SU-DHL-6 (cell line): Measurements from ENCODE around the gene SIK3.

ENCODE experiments used
- H2AFZ ChIP-seq: fragments of 200-600 bp; sonication (generic); 2 replicates; pipeline ENCODE4 v1.6.1; 2014; ENCODE audit warnings: low read depth, mild to moderate bottlenecking, moderate library complexity, mixed read lengths, antibody characterized with exemption, low read length; ENCODE audit not compliant: severe bottlenecking
- H3F3A ChIP-seq: fragments of 200-600 bp; shearing (Covaris generic); 2 replicates; pipeline ENCODE4 v1.6.0; 2016; ENCODE audit warnings: antibody characterized with exemption, mild to moderate bottlenecking; ENCODE audit not compliant: insufficient read depth
- H3K27ac ChIP-seq: fragments of 200-600 bp; sonication (generic); 2 replicates; pipeline ENCODE4 v1.5.1; 2016; ENCODE audit warnings: low read depth, mild to moderate bottlenecking, low read length, moderate library complexity, mixed read lengths
- H3K27me3 ChIP-seq: fragments of 200-600 bp; sonication (generic), shearing (Covaris generic); 2 replicates; pipeline ENCODE4 v1.6.0; 2014; ENCODE audit warnings: mild to moderate bottlenecking, low read length
- H3K36me3 ChIP-seq: fragments of 200-600 bp; sonication (generic); 2 replicates; pipeline ENCODE4 v1.6.1; 2014; ENCODE audit warnings: mild to moderate bottlenecking, low read length, mixed read lengths
- H3K4me2 ChIP-seq: fragments of 300-600, 200-600 bp; shearing (Covaris generic), sonication (generic); 2 replicates; pipeline ENCODE4 v1.6.0; 2014; ENCODE audit warnings: low read length, low read depth, mild to moderate bottlenecking; ENCODE audit not compliant: poor library complexity, severe bottlenecking
- H3K4me3 ChIP-seq: fragments of 200-600 bp; sonication (generic); 2 replicates; pipeline ENCODE4 v1.5.1; 2014; ENCODE audit warnings: antibody characterized with exemption, low read length, mild to moderate bottlenecking, mixed read lengths; ENCODE audit not compliant: insufficient read depth, poor library complexity, severe bottlenecking
- H3K79me2 ChIP-seq: fragments of 200-600 bp; sonication (generic); 2 replicates; pipeline ENCODE4 v1.6.1; 2014; ENCODE audit warnings: mild to moderate bottlenecking, low read length, moderate library complexity; ENCODE audit not compliant: insufficient read depth
- H3K9ac ChIP-seq: fragments of 200-600 bp; sonication (generic); 2 replicates; pipeline ENCODE4 v1.7.0; 2014; ENCODE audit warnings: mild to moderate bottlenecking, low read length
- H3K9me2 ChIP-seq: fragments of 200-600 bp; sonication (generic); replicated peaks from 2 replicates; pipeline ENCODE4 v1.6.1; 2014; ENCODE audit warnings: low read length; ENCODE audit not compliant: insufficient read depth
- H3K9me3 ChIP-seq: fragments of 200-600 bp; sonication (generic); 2 replicates; pipeline ENCODE4 v1.6.1; 2014; ENCODE audit warnings: low read length, mixed read lengths; ENCODE audit not compliant: insufficient read depth
- H4K20me1 ChIP-seq: fragments of 200-600 bp; sonication (generic); 2 replicates; pipeline ENCODE4 v1.6.1; 2014; ENCODE audit warnings: low read depth, mild to moderate bottlenecking, antibody characterized with exemption, low read length, moderate library complexity, mixed read lengths
- EZH2phosphoT487 ChIP-seq: fragments of 200-600 bp; sonication (generic), shearing (Covaris generic); conservative IDR thresholded peaks from 2 replicates; pipeline ENCODE4 v1.6.1; 2018; ENCODE audit warnings: mild to moderate bottlenecking, antibody characterized with exemption, low read length, moderate library complexity, mixed read lengths
- TF ChIP-seq, protein P1 (sequence below): fragments of 200-600 bp; sonication (generic); IDR thresholded peaks from one replicate; pipeline ENCODE4 v1.5.1; 2017; ENCODE audit warnings: antibody characterized with exemption, mild to moderate bottlenecking, low read length, moderate library complexity; ENCODE audit not compliant: insufficient read depth, poor library complexity, severe bottlenecking

SIK3 gene

DNA sequence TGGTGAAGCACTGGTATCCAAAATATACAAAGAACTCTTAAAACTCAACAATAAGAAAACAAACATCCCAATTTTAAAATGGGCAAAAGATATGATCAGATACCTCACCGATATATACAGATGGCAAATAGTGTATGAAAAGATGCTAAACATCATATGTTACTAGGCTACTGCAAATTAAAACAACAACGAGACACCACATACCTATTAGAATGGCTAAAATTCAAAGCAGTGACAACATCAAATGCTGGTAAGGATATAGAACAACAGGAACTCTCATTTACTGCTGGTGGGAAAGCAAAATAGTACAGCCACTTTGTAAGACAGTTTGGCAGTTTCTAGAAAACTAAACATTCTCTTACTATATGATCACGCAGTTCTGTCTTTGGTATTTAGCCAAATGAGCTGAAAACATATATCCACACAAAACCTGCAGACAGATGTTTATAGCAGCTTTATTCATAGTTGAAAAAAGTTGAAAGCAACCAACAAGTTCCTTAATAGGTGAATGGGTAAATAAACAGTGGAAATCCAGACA lies 38.5 kb downstream of the SIK3 start:
- Histone ChIP-seq H3K4me3 (no peak overlapping the region), H3K27ac (no peak overlapping the region), H3K4me2 (no peak overlapping the region), H3K79me2 (peaks cover 14% of the 10 kb centered on the region; the same call in 1 of the 2 replicates), H3F3A (no peaks in the 10 kb centered on the region), H4K20me1 (0 out of 2 replicates have a peak, but pooled peaks cover 3% of the 10 kb centered on the region), H3K9me2 (no peaks in the 10 kb centered on the region), H3K27me3 (no peaks in the 10 kb centered on the region), H2AFZ (no peak overlapping the region), H3K9me3 (no peaks in the 10 kb centered on the region), H3K9ac (no peak overlapping the region), H3K36me3 (no peaks in the 10 kb centered on the region)
- TF ChIP-seq, protein P1, sequence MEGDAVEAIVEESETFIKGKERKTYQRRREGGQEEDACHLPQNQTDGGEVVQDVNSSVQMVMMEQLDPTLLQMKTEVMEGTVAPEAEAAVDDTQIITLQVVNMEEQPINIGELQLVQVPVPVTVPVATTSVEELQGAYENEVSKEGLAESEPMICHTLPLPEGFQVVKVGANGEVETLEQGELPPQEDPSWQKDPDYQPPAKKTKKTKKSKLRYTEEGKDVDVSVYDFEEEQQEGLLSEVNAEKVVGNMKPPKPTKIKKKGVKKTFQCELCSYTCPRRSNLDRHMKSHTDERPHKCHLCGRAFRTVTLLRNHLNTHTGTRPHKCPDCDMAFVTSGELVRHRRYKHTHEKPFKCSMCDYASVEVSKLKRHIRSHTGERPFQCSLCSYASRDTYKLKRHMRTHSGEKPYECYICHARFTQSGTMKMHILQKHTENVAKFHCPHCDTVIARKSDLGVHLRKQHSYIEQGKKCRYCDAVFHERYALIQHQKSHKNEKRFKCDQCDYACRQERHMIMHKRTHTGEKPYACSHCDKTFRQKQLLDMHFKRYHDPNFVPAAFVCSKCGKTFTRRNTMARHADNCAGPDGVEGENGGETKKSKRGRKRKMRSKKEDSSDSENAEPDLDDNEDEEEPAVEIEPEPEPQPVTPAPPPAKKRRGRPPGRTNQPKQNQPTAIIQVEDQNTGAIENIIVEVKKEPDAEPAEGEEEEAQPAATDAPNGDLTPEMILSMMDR, result no peak
- no peak for TF ChIP-seq EZH2phosphoT487

DNA sequence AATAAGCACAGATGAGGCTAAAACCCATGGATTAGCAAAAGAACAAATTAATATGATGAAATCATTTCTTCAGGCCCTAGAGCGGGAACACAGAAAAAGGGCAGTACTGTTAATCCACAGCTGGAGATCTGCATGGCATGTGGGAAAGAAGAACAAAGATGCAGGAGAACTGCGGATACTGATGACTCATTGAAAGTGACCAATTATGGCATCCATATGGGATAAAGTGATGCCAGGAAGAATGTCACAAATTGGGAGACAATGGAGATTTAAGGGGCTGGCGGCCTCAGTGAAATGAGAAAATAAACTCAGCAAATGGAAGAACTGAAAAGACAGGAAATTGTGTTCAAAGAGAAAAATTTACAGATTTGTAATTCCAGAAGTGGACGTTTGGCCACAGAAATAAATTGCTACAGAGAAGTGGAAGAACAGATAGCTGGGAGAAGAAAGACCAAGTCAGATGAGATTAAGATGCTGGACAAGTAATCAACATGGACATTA lies 39.4 kb downstream of the SIK3 start:
- Histone ChIP-seq H3K79me2 (peaks cover 14% of the 10 kb centered on the region; the same call in 1 of the 2 replicates), H2AFZ (no peak overlapping the region), H3K4me3 (no peak overlapping the region), H3K9me2 (no peaks in the 10 kb centered on the region), H3K9me3 (no peaks in the 10 kb centered on the region), H3F3A (no peaks in the 10 kb centered on the region), H3K9ac (no peak overlapping the region), H3K4me2 (no peak overlapping the region), H3K27me3 (no peaks in the 10 kb centered on the region), H3K36me3 (no peaks in the 10 kb centered on the region), H3K27ac (no peak overlapping the region), H4K20me1 (0 out of 2 replicates have a peak, but pooled peaks cover 3% of the 10 kb centered on the region)
- TF ChIP-seq EZH2phosphoT487, result no peak
- TF ChIP-seq, protein P1, result no peak

DNA sequence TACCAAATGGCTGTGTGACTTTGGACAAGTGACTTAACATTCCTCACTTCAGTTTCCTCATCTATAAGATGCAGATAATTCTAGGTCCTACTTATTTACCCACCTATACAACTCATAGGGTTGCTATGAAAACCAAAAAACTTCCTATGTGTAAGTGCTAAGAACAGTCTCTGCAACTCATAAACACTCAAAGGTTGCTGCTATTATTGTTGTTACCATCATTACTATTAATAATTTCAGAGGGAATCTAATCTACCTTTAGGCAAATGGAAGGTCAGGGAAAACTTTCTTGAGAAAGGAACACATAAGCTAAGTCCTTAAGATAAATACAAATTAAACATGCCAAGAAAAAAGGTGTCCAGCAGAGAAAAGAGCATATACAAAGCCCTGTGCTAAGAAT lies 40.5 kb downstream of the SIK3 start:
- no peak overlapping the region for H3K9ac ChIP-seq
- TF ChIP-seq, protein P1, result no peak
- TF ChIP-seq EZH2phosphoT487, result no peak
- H2AFZ ChIP-seq, result no peak overlapping the region
- H3K9me3 ChIP-seq, result no peaks in the 10 kb centered on the region
- no peak overlapping the region for H3K4me2 ChIP-seq
- H3F3A ChIP-seq, result no peaks in the 10 kb centered on the region
- H3K27me3 ChIP-seq, result no peaks in the 10 kb centered on the region
- H3K27ac ChIP-seq, result no peak overlapping the region
- 0 out of 2 replicates have a peak, but pooled peaks cover 3% of the 10 kb centered on the region for H4K20me1 ChIP-seq
- H3K9me2 ChIP-seq, result no peaks in the 10 kb centered on the region
- no peak overlapping the region for H3K4me3 ChIP-seq
- H3K36me3 ChIP-seq, result no peaks in the 10 kb centered on the region
- peaks cover 11% of the 10 kb centered on the region; the same call in 1 of the 2 replicates for H3K79me2 ChIP-seq
